ENCODE results near the gene CCNK.

CCNK gene

GRCh38 chr14:99480917-99481744, at the start of gene CCNK:
Gene CCNK, plus strand, starts transcription at chr14:99481409. Its CDS starts 11,269 bp downstream, at chr14:99492678.
- DNase-seq: peak; percentile 100

- no peak for DNase-seq
These were observed 49.2 kb upstream of the CCNK start for GRCh38 chr14:99431986-99432385.

- no peak for DNase-seq
These were observed 48.7 kb upstream of the CCNK start for GRCh38 chr14:99432485-99432884.

DNA sequence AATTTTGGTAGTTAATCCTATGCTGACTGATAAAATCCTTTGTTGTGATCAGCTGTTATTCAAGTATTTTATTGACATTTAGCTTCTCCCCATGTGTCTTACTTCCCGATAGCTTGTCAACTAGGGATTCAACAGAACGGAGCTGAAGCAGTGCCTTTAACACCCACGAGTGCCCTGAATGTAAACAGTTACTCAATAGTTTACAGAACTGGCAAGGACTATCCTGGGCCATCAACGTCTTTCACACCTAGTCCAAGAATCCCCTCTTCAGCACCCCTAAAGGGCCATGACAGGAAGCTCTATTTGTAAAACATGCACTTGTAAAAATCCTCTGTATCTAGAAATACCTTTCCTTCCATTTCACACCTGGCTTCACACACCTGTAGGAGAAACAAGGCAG, 45.9 kb upstream of the CCNK start:
- DNase-seq: no peak

DNA sequence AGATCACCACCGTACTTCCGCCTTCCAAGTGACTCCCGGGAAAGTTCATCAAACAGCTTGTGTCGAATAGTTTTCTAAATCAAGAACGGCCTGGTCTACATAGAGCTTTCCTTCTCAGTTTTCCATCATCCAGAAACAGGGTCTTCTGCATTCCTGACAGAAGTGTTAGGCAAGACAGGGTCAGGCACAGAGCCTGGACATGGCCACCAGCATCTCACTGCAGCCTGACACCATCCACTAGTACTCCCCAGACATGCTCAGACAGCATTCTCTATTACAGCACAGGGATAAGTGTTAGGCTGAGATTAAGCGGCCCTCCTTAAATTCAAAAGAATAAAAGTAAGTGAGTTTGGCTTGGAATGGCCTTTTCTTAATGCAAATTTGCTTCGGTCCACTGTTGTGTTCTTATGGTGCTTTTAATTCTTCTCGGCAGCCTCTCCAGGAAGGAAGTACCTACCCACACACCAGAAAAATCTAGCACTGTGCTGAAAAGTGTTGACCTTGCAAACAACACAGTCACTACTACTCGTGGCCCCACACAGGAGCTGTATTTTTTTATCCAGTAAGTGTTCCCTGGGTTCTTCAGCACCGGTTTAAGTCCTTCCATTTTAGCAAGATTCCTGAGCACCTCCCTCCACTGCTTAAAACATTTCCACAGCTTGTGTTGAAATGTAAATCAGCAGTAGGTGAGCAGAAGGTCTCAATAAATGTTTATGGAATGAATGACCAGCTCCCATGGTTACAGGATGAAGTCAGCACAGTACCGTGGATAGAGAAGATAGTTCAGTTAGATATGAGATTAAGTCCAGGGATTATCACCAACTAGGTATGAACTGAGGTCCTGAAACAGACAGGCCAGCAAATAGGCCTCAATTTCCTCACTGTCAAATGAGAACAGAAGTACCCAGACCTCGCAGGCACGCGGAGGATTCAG, 44.7 kb upstream of the CCNK start:
- DNase-seq: no peak

- DNase-seq: no peak
These were observed 43.5 kb upstream of the CCNK start for GRCh38 chr14:99437706-99438105.

- DNase-seq: no peak
These were observed 40.9 kb upstream of the CCNK start for GRCh38 chr14:99440278-99440677.

- no peak for DNase-seq
These were observed 39.9 kb upstream of the CCNK start for GRCh38 chr14:99441157-99441870.

DNA sequence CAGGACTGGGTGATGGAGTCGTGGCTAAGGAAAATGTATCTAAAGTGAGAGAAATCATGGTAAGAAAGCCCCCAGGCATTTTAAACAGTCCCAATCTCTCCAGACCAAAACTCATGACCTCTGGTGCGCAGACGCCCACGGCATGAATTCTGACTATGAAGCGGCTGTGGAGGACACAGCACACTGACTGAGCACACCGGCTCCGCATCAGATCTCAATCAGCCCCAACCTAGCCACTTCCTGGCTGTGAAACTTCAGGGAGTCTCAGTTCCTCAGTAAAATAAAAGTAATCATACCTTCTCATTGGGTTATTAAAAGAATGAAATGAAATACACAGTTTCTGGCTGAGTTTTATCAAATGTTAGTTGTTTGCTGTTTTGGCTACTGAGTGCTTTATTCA, 39.3 kb upstream of the CCNK start:
- DNase-seq: no peak

DNA sequence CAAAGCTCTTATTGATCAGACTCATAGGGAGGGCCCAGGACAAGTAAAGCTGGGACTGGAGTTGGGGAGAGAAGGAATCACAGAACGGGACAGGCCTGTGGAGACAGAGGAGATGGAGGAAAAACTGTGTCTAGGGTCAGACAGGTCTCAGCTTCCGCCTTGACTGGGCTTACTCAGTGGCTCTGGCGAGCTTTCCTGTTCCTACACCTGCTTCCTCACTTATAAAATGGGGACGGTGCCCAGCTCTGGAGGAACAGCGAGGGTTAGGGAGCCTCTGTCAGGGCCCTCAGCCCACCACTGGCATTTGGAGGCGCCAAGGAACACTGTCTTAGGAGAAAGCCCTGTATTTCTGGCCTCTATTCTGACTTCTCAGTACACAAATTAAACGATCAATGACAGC, 35.3 kb upstream of the CCNK start:
- DNase-seq: no peak

DNA sequence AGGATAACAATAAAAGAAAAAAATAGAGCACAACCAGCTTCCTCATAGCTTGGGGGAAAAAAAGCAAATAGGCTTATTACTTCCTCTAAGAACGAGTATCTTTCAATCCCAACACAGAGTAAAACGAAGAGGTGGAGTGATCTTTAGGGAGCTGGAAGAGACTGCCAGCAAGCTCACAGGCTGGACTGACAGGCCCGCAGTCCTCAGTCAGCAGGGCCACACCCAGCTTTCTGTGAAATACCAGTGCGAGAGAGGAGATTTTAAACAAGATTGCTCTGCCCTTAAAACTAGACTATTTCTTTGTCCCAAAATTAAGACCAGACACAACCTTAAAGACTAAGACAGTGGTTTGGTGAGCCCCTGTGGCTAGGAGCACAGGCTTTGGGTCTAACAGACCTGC, 33.5 kb upstream of the CCNK start:
- no peak for DNase-seq

DNA sequence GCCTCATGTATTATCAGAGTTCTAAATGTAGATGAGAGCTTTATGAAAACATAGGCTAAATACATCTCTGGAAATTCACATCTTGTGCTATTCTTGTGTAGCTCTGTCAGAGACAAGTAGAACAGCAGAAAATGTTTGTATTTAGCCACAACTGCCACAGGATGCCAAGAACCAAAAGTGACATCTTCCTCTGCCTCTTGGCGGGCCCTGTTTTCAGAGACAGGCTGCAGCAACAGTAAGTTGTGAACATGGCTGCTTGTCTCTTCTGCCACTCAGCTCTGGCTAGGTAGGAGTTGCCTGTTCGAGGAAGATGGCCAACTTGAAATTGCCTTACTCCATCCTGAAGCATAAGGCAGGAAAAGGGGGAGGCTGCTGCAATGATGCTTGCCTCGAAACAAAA, 30.9 kb upstream of the CCNK start:
- no peak for DNase-seq

DNA sequence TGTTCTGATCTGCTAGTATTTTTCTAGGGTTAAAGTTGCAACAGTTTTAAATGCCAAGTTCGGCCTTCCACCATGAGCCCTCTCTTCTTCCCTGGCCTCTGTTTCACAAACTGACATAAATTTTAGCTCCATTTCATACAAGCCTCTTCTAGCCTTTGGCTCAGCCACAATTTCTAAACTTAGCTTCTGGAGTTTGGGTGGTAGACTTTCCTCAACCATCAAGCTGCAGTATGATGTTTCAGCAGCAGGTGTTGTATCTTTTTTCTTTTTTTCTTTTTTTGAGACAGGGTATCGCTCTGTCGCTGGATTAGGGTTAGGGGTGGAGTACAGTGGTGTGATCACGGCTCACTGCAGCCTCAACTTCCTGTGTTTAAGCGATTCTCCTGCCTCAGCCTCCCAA, 30.0 kb upstream of the CCNK start:
- no peak for DNase-seq

DNA sequence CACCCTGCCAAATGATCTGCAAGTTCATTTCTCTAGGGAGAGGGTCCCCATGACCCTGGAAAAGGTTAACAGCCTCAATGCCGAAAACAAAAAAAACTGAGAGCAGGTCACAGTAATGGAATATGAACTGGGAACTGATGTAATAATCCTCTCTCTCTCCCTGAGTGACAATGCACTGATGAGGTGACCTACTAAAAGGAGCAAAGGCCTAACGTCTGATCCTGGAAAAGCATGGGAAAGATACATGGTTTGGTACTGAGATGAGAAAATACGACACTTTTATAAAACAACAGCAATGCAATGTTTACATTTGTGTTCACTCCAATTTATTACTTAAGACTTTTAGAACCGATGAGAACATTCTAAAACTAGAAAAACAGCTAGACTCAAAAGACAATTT, 28.2 kb upstream of the CCNK start:
- DNase-seq: no peak

DNA sequence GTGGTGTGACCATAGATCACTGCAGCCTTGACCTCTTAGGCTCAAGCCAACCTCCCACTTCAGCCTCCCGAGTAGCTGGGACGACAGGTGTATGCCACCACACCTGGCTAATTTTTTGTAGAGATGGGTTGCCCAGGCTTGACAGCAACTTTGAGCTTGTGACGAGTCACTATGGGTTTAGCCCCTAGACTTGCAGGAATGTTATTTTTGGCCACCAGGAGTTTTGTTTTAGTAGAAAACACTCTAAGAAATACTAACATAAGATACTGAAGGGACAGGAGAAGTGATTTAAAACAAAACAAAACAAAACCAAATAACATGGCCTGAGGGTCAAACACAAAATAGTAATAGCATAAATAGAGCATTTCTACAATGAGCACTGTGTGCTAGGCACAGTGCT, 27.0 kb upstream of the CCNK start:
- no peak for DNase-seq

DNA sequence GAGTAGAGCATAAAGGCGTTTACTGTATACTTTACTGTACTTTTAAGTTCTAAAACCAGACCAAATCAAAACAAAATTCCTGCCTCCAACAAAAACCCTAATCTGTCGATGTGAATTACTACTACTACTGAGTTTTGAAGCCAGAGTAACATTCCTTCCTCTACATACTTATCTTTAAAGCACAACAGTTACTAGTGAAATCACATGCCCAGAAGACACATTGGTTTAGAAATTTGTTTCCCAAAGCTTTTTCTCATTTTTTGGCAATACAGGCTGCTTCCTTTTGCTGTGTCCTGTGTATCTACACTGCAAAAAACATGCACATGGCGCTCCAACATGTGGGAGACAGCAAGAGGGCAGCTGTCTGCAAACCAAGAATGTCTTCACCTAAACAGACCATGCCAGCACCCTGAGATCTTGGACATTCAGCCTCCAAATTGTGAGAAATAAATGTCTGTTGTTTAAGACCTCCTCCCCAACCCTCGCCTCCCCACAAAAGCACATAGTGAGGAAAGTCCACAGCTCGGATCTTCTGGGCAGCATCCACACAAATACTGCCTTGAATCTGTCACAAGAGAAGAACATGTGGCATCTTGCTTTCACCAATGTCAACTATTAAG, 21.6 kb upstream of the CCNK start:
- DNase-seq: no peak

GRCh38 chr14:99460793-99461192, 20.4 kb upstream of the CCNK start:
- DNase-seq: no peak

DNA sequence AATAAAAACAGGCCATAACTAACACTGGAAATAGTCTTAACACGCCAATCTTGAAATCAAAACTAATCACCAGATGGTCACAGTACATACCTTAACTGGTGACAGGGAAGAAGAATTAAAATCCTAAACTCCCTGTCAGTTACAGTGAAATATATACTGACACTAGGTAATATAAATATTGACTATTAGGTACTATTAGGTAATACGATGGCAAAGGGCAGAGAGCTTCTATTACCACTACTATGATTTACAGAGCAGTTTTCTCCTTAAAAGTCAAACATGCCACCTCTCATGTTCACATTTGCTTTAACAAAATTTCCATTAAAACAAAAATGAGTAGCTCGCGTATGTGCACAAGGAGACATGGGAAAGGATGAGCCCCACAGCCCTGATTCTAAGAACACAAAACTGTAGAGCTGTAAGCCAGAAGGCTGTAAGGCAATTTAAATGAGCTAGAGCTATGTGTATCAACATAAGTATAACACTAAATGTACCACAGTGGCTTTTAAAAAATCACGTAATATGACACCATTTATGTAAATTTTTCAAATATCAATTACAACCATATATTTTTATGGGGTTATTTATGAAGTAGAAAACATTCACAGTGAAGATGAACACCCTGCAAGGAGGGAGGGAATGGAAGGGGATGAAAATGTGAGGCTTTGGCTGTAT, 19.7 kb upstream of the CCNK start:
- DNase-seq: no peak

DNA sequence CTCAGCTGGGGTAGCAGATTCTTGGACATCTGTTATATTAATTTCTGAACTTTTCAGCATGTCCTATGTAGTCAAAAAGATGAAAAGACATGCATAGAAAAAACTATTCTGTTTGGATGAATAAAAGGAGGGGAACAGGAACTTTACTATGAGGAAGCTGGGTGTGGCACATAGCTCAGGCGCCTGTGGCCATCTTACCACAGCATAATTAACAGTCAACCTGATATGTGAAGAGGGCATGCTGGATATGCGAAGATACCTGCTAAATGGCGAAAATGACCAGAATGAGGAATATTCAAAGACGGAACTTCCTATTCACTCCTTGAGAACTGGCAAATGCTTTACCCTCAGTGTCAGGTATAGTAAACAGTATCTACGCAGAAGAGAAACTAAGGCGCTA, 19.0 kb upstream of the CCNK start:
- DNase-seq: no peak

DNA sequence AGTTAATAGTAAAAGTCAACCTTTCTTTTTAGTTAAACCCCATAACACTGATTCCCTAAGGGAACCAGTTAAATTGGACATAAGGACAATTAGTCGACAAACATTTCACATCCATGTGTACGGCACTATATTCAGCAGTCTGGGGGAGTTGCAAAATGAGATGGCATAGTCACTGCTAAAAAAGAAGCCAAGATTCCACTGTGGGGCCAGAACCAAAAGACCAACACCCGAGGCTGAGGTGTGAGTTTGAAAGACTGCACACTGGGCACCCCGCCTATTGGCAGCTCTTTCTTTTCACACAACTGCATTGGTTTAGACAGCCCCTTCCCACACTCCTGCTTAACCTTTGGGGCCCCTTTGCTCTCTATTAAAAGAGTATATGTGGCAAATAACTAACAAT, 17.2 kb upstream of the CCNK start:
- no peak for DNase-seq

GRCh38 chr14:99465288-99465687, 15.9 kb upstream of the CCNK start:
- DNase-seq: no peak

DNA sequence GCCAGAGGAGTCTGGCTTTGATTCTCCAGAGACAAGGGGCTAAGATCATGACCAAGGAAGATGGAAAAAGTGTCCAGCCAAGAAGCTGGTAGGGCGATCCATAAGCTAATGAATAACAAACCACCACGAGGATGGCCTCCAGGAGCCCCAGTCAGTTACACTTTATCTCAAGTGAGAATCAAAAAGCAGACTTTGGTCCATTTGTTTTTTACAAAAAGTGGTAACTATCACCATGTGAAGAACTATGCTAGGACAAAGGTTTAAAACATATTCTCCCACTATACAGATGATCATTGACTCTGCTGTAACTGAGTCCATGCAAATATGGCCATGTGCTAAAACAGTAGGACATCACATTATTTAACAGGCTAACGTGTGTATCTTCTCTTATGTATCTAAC, 14.5 kb upstream of the CCNK start:
- no peak for DNase-seq

Measured in NCI-H1417 (cell line).